ENCODE measurements around the gene MOB1A.

GRCh38 chr2:74103763-74104162 is 74.9 kb downstream of the MOB1A start:
- no peak for TF ChIP-seq EZH2 (IDR thresholded peaks at IDR 0.05)
- no peak for TF ChIP-seq POLR2AphosphoS5 (IDR thresholded peaks at IDR 0.05; ENCODE audit: borderline replicate concordance, low read depth, low read length)
- no peak for TF ChIP-seq FOXP2 (optimal IDR thresholded peaks at IDR 0.05; ENCODE audit: control extremely low read depth, extremely low read length, insufficient read depth)
